SK-N-SH treated with all-trans-retinoic acid at 6 μM for 48 hours (cell line): ENCODE results near the gene GLP1R.

ENCODE experiments used
- ATAC-seq: fragments of 200-7000 bp; cut with Tn5 transposase; 3 replicates; pipeline ENCODE4 v1.9.1; 2020; ENCODE audit warnings: mild to moderate bottlenecking, moderate library complexity
- ARNTL ChIP-seq: fragments of 450-650 bp; formaldehyde crosslinking; IDR thresholded peaks from 2 replicates; pipeline ENCODE4 v1.5.0; 2020; ENCODE audit warnings: low read depth, mild to moderate bottlenecking, moderate library complexity, borderline replicate concordance
- BACH2 ChIP-seq: fragments of 250-450 bp; sonication (Bioruptor Pico); IDR thresholded peaks from 2 replicates; pipeline ENCODE4 v1.9.0; 2021; ENCODE audit warnings: mild to moderate bottlenecking, borderline replicate concordance
- CSDC2 ChIP-seq: fragments of 250-450 bp; sonication (Bioruptor Pico); IDR thresholded peaks from 2 replicates; pipeline ENCODE4 v1.5.0; 2020; ENCODE audit warnings: mild to moderate bottlenecking, moderate library complexity
- ESRRG ChIP-seq: fragments of 250-450 bp; sonication (Bioruptor Pico); IDR thresholded peaks from 2 replicates; pipeline ENCODE4 v1.6.1; 2021; ENCODE audit warnings: mild to moderate bottlenecking
- GLIS3 ChIP-seq: fragments of 250-450 bp; sonication (Bioruptor Pico); IDR thresholded peaks from 2 replicates; pipeline ENCODE4 v1.5.0; 2020; ENCODE audit warnings: mild to moderate bottlenecking, moderate library complexity
- ISL1 ChIP-seq: fragments of 250-450 bp; sonication (Bioruptor Pico); IDR thresholded peaks from 2 replicates; pipeline ENCODE4 v2.1.2; 2022; ENCODE audit warnings: mild to moderate bottlenecking, moderate library complexity
- OSR1 ChIP-seq: fragments of 250-450 bp; sonication (Bioruptor Pico); IDR thresholded peaks from 2 replicates; pipeline ENCODE4 v1.8.0; 2022; ENCODE audit warnings: moderate library complexity, mild to moderate bottlenecking, inconsistent platforms
- PATZ1 ChIP-seq: fragments of 250-450 bp; sonication (Bioruptor Pico); IDR thresholded peaks from 2 replicates; pipeline ENCODE4 v1.8.0; 2020; ENCODE audit warnings: mild to moderate bottlenecking, moderate library complexity, borderline replicate concordance
- POU6F1 ChIP-seq: fragments of 250-450 bp; sonication (Bioruptor Pico); IDR thresholded peaks from 2 replicates; pipeline ENCODE4 v1.8.0; 2021; ENCODE audit warnings: low read depth, mild to moderate bottlenecking, moderate library complexity, borderline replicate concordance
- PPARA ChIP-seq: fragments of 250-450 bp; sonication (Bioruptor Pico); IDR thresholded peaks from 2 replicates; pipeline ENCODE4 v1.5.0; 2020; ENCODE audit warnings: mild to moderate bottlenecking, borderline replicate concordance
- RARB ChIP-seq: fragments of 250-450 bp; sonication (Bioruptor Pico); IDR thresholded peaks from 2 replicates; pipeline ENCODE4 v1.8.0; 2021; ENCODE audit warnings: mild to moderate bottlenecking, moderate library complexity
- SNAI2 ChIP-seq: fragments of 250-450 bp; sonication (Bioruptor Pico); IDR thresholded peaks from 2 replicates; pipeline ENCODE4 v1.5.0; 2020; ENCODE audit warnings: mild to moderate bottlenecking, moderate library complexity
- TCF4 ChIP-seq: fragments of 250-450 bp; sonication (Bioruptor Pico); IDR thresholded peaks from 2 replicates; pipeline ENCODE4 v1.8.0; 2021; ENCODE audit warnings: mild to moderate bottlenecking, moderate library complexity, borderline replicate concordance
- TOX ChIP-seq: fragments of 250-450 bp; sonication (Bioruptor Pico); IDR thresholded peaks from 2 replicates; pipeline ENCODE4 v1.8.0; 2021; ENCODE audit warnings: mild to moderate bottlenecking, moderate library complexity, borderline replicate concordance
- TSHZ2 ChIP-seq: fragments of 250-450 bp; sonication (Bioruptor Pico); IDR thresholded peaks from 2 replicates; pipeline ENCODE4 v1.5.0; 2020; ENCODE audit warnings: mild to moderate bottlenecking, moderate library complexity
- ZFP3 ChIP-seq: fragments of 250-450 bp; sonication (Bioruptor Pico); IDR thresholded peaks from 2 replicates; pipeline ENCODE4 v1.5.0; 2020; ENCODE audit warnings: mild to moderate bottlenecking, moderate library complexity
- ZFP30 ChIP-seq: fragments of 450-650 bp; formaldehyde crosslinking; IDR thresholded peaks from 2 replicates; pipeline ENCODE4 v1.5.0; 2022; ENCODE audit warnings: mild to moderate bottlenecking, moderate library complexity
- ZNF565 ChIP-seq: fragments of 450-650 bp; formaldehyde crosslinking; conservative IDR thresholded peaks from 2 replicates; pipeline ENCODE4 v1.5.0; 2020; ENCODE audit warnings: low read depth, mild to moderate bottlenecking, moderate library complexity
- ZNF8 ChIP-seq: fragments of 450-650 bp; formaldehyde crosslinking; IDR thresholded peaks from 2 replicates; pipeline ENCODE4 v1.5.0; 2020; ENCODE audit warnings: mild to moderate bottlenecking, moderate library complexity

The GLP1R gene

GRCh38 chr6:39009476-39009875, 39.1 kb upstream of the GLP1R start:
- no peak for TF ChIP-seq ZFP3
- TF ChIP-seq TCF4, result no peak
- no peak for TF ChIP-seq SNAI2
- no peak for TF ChIP-seq POU6F1 (CRISPR knock-in tag)
- TF ChIP-seq OSR1, result no peak
- no peak for TF ChIP-seq TOX (CRISPR knock-in tag)
- no peak for TF ChIP-seq ARNTL
- no peak for TF ChIP-seq CSDC2
- TF ChIP-seq PPARA (CRISPR knock-in tag), result no peak
- no peak for TF ChIP-seq ISL1
- no peak for TF ChIP-seq ZNF8 (CRISPR knock-in tag)
- TF ChIP-seq ZFP30 (CRISPR knock-in tag), result no peak
- TF ChIP-seq ESRRG (CRISPR knock-in tag), result no peak
- TF ChIP-seq ZNF565 (CRISPR knock-in tag), result no peak
- TF ChIP-seq PATZ1 (CRISPR knock-in tag), result no peak
- TF ChIP-seq BACH2 (CRISPR knock-in tag), result no peak
- no peak for ATAC-seq

GRCh38 chr6:39016839-39017546, 31.6 kb upstream of the GLP1R start:
- TF ChIP-seq ISL1 (no peak), OSR1 (no peak), GLIS3 (no peak)
- ATAC-seq, result no peak

- ATAC-seq, result no peak
- TF ChIP-seq TOX (CRISPR knock-in tag), result no peak
- no peak for TF ChIP-seq ZFP30 (CRISPR knock-in tag)
- TF ChIP-seq ISL1, result no peak
- TF ChIP-seq PATZ1 (CRISPR knock-in tag), result no peak
- no peak for TF ChIP-seq GLIS3
- TF ChIP-seq ZNF8 (CRISPR knock-in tag), result no peak
- no peak for TF ChIP-seq TCF4
- TF ChIP-seq RARB (CRISPR knock-in tag), result no peak
- no peak for TF ChIP-seq ARNTL
- TF ChIP-seq, all 23 proteins: peak for 0
These were observed 31.1 kb upstream of the GLP1R start for GRCh38 chr6:39017547-39017880.

GRCh38 chr6:39018103-39018502, 30.5 kb upstream of the GLP1R start:
- ATAC-seq, result no peak
- no peak for TF ChIP-seq TOX (CRISPR knock-in tag)
- no peak for TF ChIP-seq BACH2 (CRISPR knock-in tag)
- no peak for TF ChIP-seq ZFP30 (CRISPR knock-in tag)
- no peak for TF ChIP-seq TCF4

- no peak for ATAC-seq
- TF ChIP-seq ZNF565 (CRISPR knock-in tag), result no peak
- TF ChIP-seq TCF4, result no peak
- TF ChIP-seq TSHZ2 (CRISPR knock-in tag), result no peak
- TF ChIP-seq ARNTL, result no peak
- TF ChIP-seq GLIS3, result no peak
These were observed 28.4 kb upstream of the GLP1R start for GRCh38 chr6:39020136-39020535.
